H1 (cell line): ENCODE results near the gene LPP. TPM values are rescaled to one million over a fixed set of nuclear protein-coding genes. Genes with fewer than 3 reads are reported as not detected.

Experiments used
- CTCF ChIA-PET: fragments of 300-600 bp; sonication (Branson Sonifier 250); formaldehyde crosslinking; loops from one replicate; lab custom pipeline; 2021; ENCODE audit not compliant: partially characterized antibody; lab: Charles Lee
- POLR2A ChIA-PET: fragments of 300-600 bp; sonication (Branson Sonifier 250); formaldehyde crosslinking; loops from one replicate; lab custom pipeline; 2021; ENCODE audit warnings: inconsistent platforms; ENCODE audit not compliant: partially characterized antibody; lab: Charles Lee
- DNase-seq, 2 experiments: peaks; one replicate each; pipeline versions ENCODE4 v3.0.0 to v3.0.0-alpha.2; 2010 to 2022; ENCODE audit warnings: low spot score in 2 of 2, low read depth in 1 of 2, mixed read lengths in 1 of 2
- FAIRE-seq: peaks from 2 replicates; lab custom pipeline; 2011; peaks lifted over from hg19 to GRCh38; lab: Jason Lieb, UNC
- H2AFZ ChIP-seq: 2 replicates; pipeline ENCODE4 v1.8.1; 2012; ENCODE audit warnings: low read length, inconsistent platforms
- H2AK5ac ChIP-seq: 2 replicates; pipeline ENCODE4 v1.6.1; 2013; ENCODE audit warnings: low read depth, low read length
- H2BK120ac ChIP-seq: replicated peaks from 2 replicates; pipeline ENCODE3; 2013; ENCODE audit warnings: low read depth, low read length, inconsistent platforms
- H2BK12ac ChIP-seq: 2 replicates; pipeline ENCODE4 v1.6.1; 2013; ENCODE audit warnings: low read depth, low read length
- H2BK15ac ChIP-seq: 2 replicates; pipeline ENCODE4 v1.6.1; 2013; ENCODE audit warnings: low read length
- H2BK20ac ChIP-seq: 2 replicates; pipeline ENCODE4 v1.6.1; 2013; ENCODE audit warnings: low read length
- H2BK5ac ChIP-seq: 2 replicates; pipeline ENCODE4 v1.6.1; 2013; ENCODE audit warnings: low read depth, low read length
- H3K14ac ChIP-seq: 2 replicates; pipeline ENCODE4 v1.6.1; 2013; ENCODE audit warnings: inconsistent platforms; ENCODE audit not compliant: insufficient read length
- H3K18ac ChIP-seq: 2 replicates; pipeline ENCODE4 v1.6.1; 2013; ENCODE audit warnings: low read length; ENCODE audit errors: extremely low read depth
- H3K23ac ChIP-seq: 2 replicates; pipeline ENCODE4 v1.6.1; 2013; ENCODE audit warnings: inconsistent platforms; ENCODE audit not compliant: insufficient read length
- H3K23me2 ChIP-seq: 2 replicates; pipeline ENCODE4 v1.6.1; 2013; ENCODE audit warnings: low read depth, low read length
- H3K27ac ChIP-seq: 2 replicates; pipeline ENCODE4 v1.6.1; 2011; ENCODE audit warnings: low read depth, low read length, inconsistent platforms
- H3K27me3 ChIP-seq, 4 experiments: replicated peaks in 1 of 4; 1 replicate in 1 of 4; 2 replicates in 3 of 4; pipeline versions ENCODE4 v1.6.1 to v1.8.1; 2011 to 2013; ENCODE audit warnings: low read length in 3 of 4, mild to moderate bottlenecking in 3 of 4, inconsistent platforms in 2 of 4, mixed read lengths in 2 of 4, moderate library complexity in 1 of 4; ENCODE audit not compliant: control insufficient read depth in 3 of 4, insufficient read depth in 3 of 4; ENCODE audit errors: extremely low read depth in 1 of 4
- H3K36me3 ChIP-seq, 4 experiments: 2 replicates each; pipeline versions ENCODE4 v1.6.1 to v1.8.1; 2011 to 2013; ENCODE audit warnings: mild to moderate bottlenecking in 4 of 4, low read length in 3 of 4, moderate library complexity in 2 of 4, control low read depth in 1 of 4, inconsistent platforms in 1 of 4; ENCODE audit not compliant: insufficient read depth in 4 of 4, control insufficient read depth in 2 of 4
- H3K4ac ChIP-seq: replicated peaks from 2 replicates; pipeline ENCODE3; 2013; ENCODE audit warnings: low read length, low read depth, mixed read lengths, inconsistent platforms; ENCODE audit not compliant: insufficient read length
- H3K4me1 ChIP-seq, 4 experiments: replicated peaks in 1 of 4; 1 replicate in 1 of 4; 2 replicates in 3 of 4; pipeline versions ENCODE4 v1.6.1 to v1.8.1; 2011 to 2013; ENCODE audit warnings: low read length in 3 of 4, inconsistent platforms in 2 of 4, mixed read lengths in 1 of 4; ENCODE audit not compliant: insufficient read depth in 4 of 4, control insufficient read depth in 3 of 4
- H3K4me2 ChIP-seq, 2 experiments: 2 replicates each; pipeline versions ENCODE4 v1.6.1 to v1.8.1; 2011 to 2013; ENCODE audit warnings: low read depth in 2 of 2, low read length in 2 of 2, control low read depth in 1 of 2, inconsistent platforms in 1 of 2, mild to moderate bottlenecking in 1 of 2; ENCODE audit not compliant: insufficient read depth in 1 of 2
- H3K4me3 ChIP-seq, 4 experiments: fragments of 200-600, 300-600 bp in 1 of 4; sonication (generic), shearing (Covaris generic), sonication (Bioruptor Twin) in 1 of 4; 2 replicates each; pipeline versions ENCODE4 v1.5.1 to v1.8.1; 2011 to 2016; ENCODE audit warnings: low read length in 4 of 4, low read depth in 3 of 4, control low read depth in 2 of 4, inconsistent platforms in 2 of 4, mild to moderate bottlenecking in 2 of 4, mixed read lengths in 1 of 4, moderate library complexity in 1 of 4; ENCODE audit not compliant: insufficient read depth in 2 of 4; ENCODE audit errors: extremely low read depth in 1 of 4
- H3K56ac ChIP-seq: replicated peaks from 2 replicates; pipeline ENCODE3; 2013; ENCODE audit warnings: low read depth, mild to moderate bottlenecking, mixed read lengths, low read length, inconsistent platforms; ENCODE audit not compliant: insufficient read length
- H3K79me1 ChIP-seq: 2 replicates; pipeline ENCODE4 v1.6.1; 2013; ENCODE audit warnings: low read depth, low read length, control low read depth
- H3K79me2 ChIP-seq, 2 experiments: 2 replicates each; pipeline versions ENCODE4 v1.6.1 to v1.8.1; 2012 to 2013; ENCODE audit warnings: low read length in 2 of 2, mild to moderate bottlenecking in 2 of 2, inconsistent platforms in 1 of 2; ENCODE audit not compliant: insufficient read depth in 2 of 2, control insufficient read depth in 1 of 2
- H3K9ac ChIP-seq, 4 experiments: replicated peaks in 1 of 4; 1 replicate in 1 of 4; 2 replicates in 3 of 4; pipeline versions ENCODE4 v1.6.1 to v1.8.1; 2011 to 2013; ENCODE audit warnings: low read depth in 3 of 4, low read length in 3 of 4, control low read depth in 2 of 4, mild to moderate bottlenecking in 2 of 4, moderate library complexity in 2 of 4, inconsistent platforms in 1 of 4; ENCODE audit errors: extremely low read depth in 1 of 4
- H3K9me3 ChIP-seq, 2 experiments: 2 replicates each; pipeline versions ENCODE4 v1.6.1 to v1.8.1; 2012 to 2013; ENCODE audit warnings: mild to moderate bottlenecking in 2 of 2, moderate library complexity in 2 of 2, control low read depth in 1 of 2, inconsistent platforms in 1 of 2, low read depth in 1 of 2, low read length in 1 of 2, mixed read lengths in 1 of 2; ENCODE audit not compliant: insufficient read depth in 2 of 2
- H4K20me1 ChIP-seq, 2 experiments: replicated peaks in 1 of 2; 2 replicates each; pipeline versions ENCODE3 to v1.8.1; 2011 to 2013; ENCODE audit warnings: inconsistent platforms in 2 of 2, low read length in 2 of 2, mild to moderate bottlenecking in 1 of 2; ENCODE audit not compliant: insufficient read depth in 2 of 2, control insufficient read depth in 1 of 2
- H4K5ac ChIP-seq: 2 replicates; pipeline ENCODE4 v1.6.1; 2013; ENCODE audit warnings: low read length, low read depth, mixed read lengths, inconsistent platforms; ENCODE audit not compliant: insufficient read length
- H4K8ac ChIP-seq: 2 replicates; pipeline ENCODE4 v1.8.0; 2013; ENCODE audit warnings: mild to moderate bottlenecking, moderate library complexity, low read length, inconsistent platforms; ENCODE audit not compliant: insufficient read depth; ENCODE audit errors: extremely low read depth
- H4K91ac ChIP-seq: replicated peaks from 2 replicates; pipeline ENCODE3; 2013; ENCODE audit warnings: low read length, mixed read lengths, inconsistent platforms; ENCODE audit not compliant: insufficient read length
- EP300 ChIP-seq, 2 experiments: IDR thresholded peaks; 1 replicate in 1 of 2; 2 replicates in 1 of 2; pipeline ENCODE4 v1.6.1; 2011 to 2012; ENCODE audit warnings: low read depth in 2 of 2, low read length in 2 of 2, mild to moderate bottlenecking in 2 of 2, borderline replicate concordance in 1 of 2, inconsistent platforms in 1 of 2, moderate library complexity in 1 of 2
- JUN ChIP-seq: IDR thresholded peaks from 2 replicates; pipeline ENCODE4 v1.6.1; 2011; ENCODE audit warnings: low read depth, mild to moderate bottlenecking, improper control_type of control experiment, low read length
- WGBS, 2 experiments: shearing (Covaris generic) in 1 of 2; methylation state at CpG; one replicate each; pipeline versions ENCODE4 v1.1.6 to v1.1.7; 2013 to 2015; ENCODE audit warnings: low lambda C conversion rate in 2 of 2, mixed read lengths in 2 of 2, inconsistent platforms in 1 of 2, low coverage in 1 of 2, missing lambda C conversion rate in 1 of 2; ENCODE audit not compliant: insufficient replicate concordance in 2 of 2, insufficient coverage in 1 of 2, insufficient read length in 1 of 2; ENCODE audit errors: extremely low coverage in 1 of 2, missing lambda C conversion rate in 1 of 2; 5-methylcytosine and 5-hydroxymethylcytosine counted together
- polyA plus RNA-seq, 7 experiments: library from polyadenylated mRNA; depleted of rRNA in 3 of 7; stranded (reverse) in 5 of 7; unstranded in 2 of 7; fragments of >200 nt in 5 of 7; fragments of 200-250 nt in 2 of 7; gene quantifications; 1 replicate in 5 of 7; 2 replicates in 1 of 7; 4 replicates in 1 of 7; pipeline versions ENCODE4 v1.2.1 to v1.2.3, GENCODE V29; 2011 to 2013; ENCODE audit warnings: missing spikeins in 2 of 7, mixed read lengths in 2 of 7
- total RNA-seq: library from RNA; stranded (reverse); fragmentation: NEBNext Ultra II Directional; extraction: Animal tissue kit (Norgen Biotek cat#: 25700); gene quantifications from 2 replicates; pipeline ENCODE4 v1.2.1, GENCODE V29; 2021

Gene LPP
- total and polyA plus RNA-seq, 2 of the 8 experiments (the other 6 are each of a cell fraction or from before 2014, with no cell fraction given), result 10.0 to 53.3 TPM

GRCh38 chr3:188280627-188281026 is 126.7 kb downstream of the LPP start:
- no peak overlapping the region for H3K4ac ChIP-seq
- no peak overlapping the region for H2AK5ac ChIP-seq
- no peak overlapping the region for H2BK20ac ChIP-seq
- H2BK120ac ChIP-seq, result no peak overlapping the region
- H3K4me1 ChIP-seq, result peaks cover 0 to 9% (median 3%) of the 10 kb centered on the region in 4 experiments; a peak in 5 of 7 replicates
- H3K23me2 ChIP-seq, result no peaks in the 10 kb centered on the region; the same call in 1 of the 2 replicates
- H3K36me3 ChIP-seq, result no peaks in the 10 kb centered on the region
- H3K27me3 ChIP-seq, result no peaks in the 10 kb centered on the region
- TF ChIP-seq JUN (no peak), EP300 (IDR thresholded peaks at IDR 0.05; ENCODE audit: borderline replicate concordance in 1 of 2, low read depth in 2 of 2, low read length in 2 of 2) (no peak)
- no peak overlapping the region for H3K23ac ChIP-seq
- no peak overlapping the region for H3K9ac ChIP-seq
- no peak overlapping the region for H3K4me3 ChIP-seq
- no peak overlapping the region for H4K91ac ChIP-seq
- peaks cover 2% of the 10 kb centered on the region for H3K79me1 ChIP-seq
- no peaks in the 10 kb centered on the region for H3K9me3 ChIP-seq
- no peak overlapping the region for H3K56ac ChIP-seq
- H3K27ac ChIP-seq, result no peak overlapping the region
- POLR2A ChIA-PET, result interaction anchor here (1.8 kb wide), 1 partner anchor 13 kb away, joined by 4 read pairs; no protein-coding TSS in a partner anchor
- H3K18ac ChIP-seq, result no peak overlapping the region
- 89% methylated on average over 5 of the region's 5 CpGs; no CpG with 5 or more reads in 1 of the 2 experiments for WGBS, 2 experiments
- H2AFZ ChIP-seq, result no peak overlapping the region
- no peak overlapping the region for H2BK12ac ChIP-seq
- CTCF ChIA-PET, result interaction anchor here (0.7 kb wide), 2 partner anchors 235 to 322 kb away, joined by 3 read pairs; no protein-coding TSS in a partner anchor
- no peak for FAIRE-seq
- no peak overlapping the region for H2BK5ac ChIP-seq
- H3K79me2 ChIP-seq, result peaks cover 0 to 15% of the 10 kb centered on the region in 2 experiments; a peak in 1 of 4 replicates
- H3K4me2 ChIP-seq, result no peak overlapping the region
- H3K14ac ChIP-seq, result no peak overlapping the region
- no peak overlapping the region for H4K5ac ChIP-seq
- peaks cover 0 to 1% of the 10 kb centered on the region in 2 experiments for H4K20me1 ChIP-seq
- DNase-seq, result no peak
- H2BK15ac ChIP-seq, result no peak overlapping the region
- no peak overlapping the region for H4K8ac ChIP-seq
